HTERT RPE-1 (cell line): ENCODE measurements around the gene LTBP2.

ENCODE experiments used
- in situ Hi-C: fragments of 300-500 bp; cut with MboI; formaldehyde crosslinking; loops from 4 replicates; pipeline ENCODE4 v1.14.3; 2020; ENCODE audit warnings: low sequenced_read_pairs

The LTBP2 gene

DNA sequence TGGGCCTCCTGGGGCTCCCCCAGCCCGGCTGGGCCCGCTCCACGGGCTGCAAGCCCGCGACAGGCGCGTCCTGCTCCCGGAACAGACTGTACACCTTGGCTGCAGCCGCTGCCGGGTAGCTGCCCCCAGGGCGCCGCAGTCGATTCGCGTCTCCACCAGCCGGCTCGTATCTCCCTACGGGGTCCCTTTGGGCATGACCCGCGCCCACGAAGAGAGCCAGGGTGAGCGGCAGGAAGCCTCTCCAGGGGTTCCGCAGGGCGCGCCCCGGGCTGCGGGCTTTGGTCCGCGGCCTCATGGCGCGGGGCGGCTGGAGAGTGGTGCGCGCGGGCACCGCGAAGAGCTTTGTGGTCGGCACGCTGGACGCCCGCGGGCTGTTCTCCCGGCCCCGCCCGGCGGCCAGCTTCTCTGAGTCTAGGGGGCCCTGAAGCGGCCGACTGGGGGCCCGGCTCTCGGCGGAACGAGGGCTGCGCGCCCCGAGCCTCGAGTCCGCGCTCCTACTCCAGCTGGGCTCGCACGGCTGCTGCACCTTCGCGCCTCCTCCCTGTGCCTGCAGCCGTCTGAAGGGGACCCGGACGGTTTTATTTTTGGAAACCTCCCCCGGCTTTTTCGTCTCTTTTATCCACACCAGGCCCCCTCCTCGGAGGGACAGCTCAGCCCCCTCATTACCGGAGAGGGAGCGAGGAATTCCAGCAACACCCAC lies at the start of gene LTBP2:
TSS of gene LTBP2 (minus strand) at position 588 of the 700 bp plus-strand sequence. CDS start at position 295, 293 bp downstream.
- in situ Hi-C loops = no loop called here

DNA sequence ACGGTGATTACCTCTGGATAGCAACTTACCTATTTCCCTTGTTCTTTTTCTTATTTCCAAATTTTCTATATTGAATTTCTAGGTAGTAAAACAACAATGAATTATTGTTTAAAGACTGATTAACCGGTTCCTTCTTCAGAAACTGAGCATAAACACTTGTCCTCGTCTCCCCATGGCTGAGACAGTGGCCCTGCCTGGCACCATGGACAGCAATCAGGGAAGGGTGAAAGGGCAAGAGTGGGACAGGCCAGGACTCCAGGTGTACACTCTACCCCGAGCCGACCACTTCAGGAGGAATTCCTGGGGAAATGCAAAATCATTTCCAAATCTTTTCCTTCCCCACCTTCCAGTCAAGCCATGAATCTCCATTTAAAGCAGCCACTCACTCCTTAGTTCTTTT lies 48.8 kb upstream of the LTBP2 start:
- in situ Hi-C loops = no loop called here

DNA sequence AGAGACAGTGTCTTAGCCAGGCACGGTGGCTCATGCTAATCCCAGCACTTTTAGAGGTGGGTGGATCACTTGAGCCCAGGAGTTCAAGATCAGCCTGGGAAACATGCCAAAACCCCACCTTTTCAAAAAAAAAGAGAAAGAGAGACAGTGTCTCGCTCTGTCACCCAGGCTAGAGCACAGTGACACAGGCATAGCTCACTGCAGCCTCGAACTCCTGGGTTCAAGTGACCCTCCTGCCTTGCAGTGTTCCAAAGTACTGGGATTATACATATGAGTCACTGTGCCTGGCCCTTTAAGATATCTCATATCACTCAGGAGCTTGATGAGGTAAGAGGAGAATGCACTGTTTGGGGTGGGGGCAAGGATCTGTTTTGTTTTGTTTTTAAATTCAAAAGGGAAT lies 48.1 kb upstream of the LTBP2 start:
- in situ Hi-C loops = no loop called here

- in situ Hi-C loops = no loop called here
These were observed 46.6 kb upstream of the LTBP2 start for GRCh38 chr14:74658535-74659131.

GRCh38 chr14:74656964-74657363 lies 44.9 kb upstream of the LTBP2 start:
- in situ Hi-C loops = no loop called here

- in situ Hi-C loops = no loop called here
These were observed 43.8 kb upstream of the LTBP2 start for GRCh38 chr14:74655599-74656395.

- in situ Hi-C loops = no loop called here
These were observed 42.9 kb upstream of the LTBP2 start for GRCh38 chr14:74654931-74655330.

GRCh38 chr14:74653386-74654138 lies 41.5 kb upstream of the LTBP2 start:
- in situ Hi-C loops = no loop called here

DNA sequence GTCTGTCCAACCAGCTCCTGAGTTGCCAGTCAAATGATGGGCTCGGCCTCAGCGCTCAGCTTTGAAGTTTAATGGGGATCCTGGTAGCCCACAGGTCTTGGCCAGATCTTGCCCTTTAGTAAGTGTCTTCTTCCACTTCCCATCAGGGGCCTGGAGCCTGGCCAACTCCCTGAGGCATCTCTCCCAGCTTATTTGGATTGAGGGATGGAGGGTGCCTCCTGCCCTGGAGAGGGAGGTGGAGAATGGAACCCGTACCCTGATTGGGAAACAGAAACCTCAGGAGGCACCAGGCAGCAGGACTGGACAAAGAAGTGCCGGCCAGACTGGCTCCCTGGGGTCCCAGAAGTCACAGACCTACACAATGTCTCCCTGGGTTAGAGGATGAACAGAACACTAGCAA lies 40.5 kb upstream of the LTBP2 start:
- in situ Hi-C loops = no loop called here

- in situ Hi-C loops = no loop called here
These were observed 39.1 kb upstream of the LTBP2 start for GRCh38 chr14:74650927-74651686.

DNA sequence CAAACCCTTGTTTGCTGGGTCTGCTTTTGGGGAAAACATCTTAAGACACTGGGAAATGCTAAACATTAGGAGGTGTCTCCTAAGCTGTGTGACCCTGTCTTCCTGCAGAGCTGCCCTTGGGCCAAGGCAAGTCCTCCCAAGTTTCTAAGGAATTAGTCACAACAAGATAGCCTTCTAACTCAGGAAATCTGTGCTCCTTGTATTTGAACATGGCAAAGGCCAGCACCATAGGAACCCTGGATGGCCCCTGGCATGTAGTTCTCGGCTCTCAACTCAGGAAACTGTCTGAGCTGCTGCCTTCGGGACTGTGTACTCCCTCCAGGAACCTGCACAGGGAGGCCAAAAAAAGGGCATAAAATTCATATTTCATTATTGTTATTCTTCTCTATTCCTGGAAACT lies 37.6 kb upstream of the LTBP2 start:
- in situ Hi-C loops = no loop called here

- in situ Hi-C loops = no loop called here
These were observed 37.1 kb upstream of the LTBP2 start for GRCh38 chr14:74649167-74649566.

DNA sequence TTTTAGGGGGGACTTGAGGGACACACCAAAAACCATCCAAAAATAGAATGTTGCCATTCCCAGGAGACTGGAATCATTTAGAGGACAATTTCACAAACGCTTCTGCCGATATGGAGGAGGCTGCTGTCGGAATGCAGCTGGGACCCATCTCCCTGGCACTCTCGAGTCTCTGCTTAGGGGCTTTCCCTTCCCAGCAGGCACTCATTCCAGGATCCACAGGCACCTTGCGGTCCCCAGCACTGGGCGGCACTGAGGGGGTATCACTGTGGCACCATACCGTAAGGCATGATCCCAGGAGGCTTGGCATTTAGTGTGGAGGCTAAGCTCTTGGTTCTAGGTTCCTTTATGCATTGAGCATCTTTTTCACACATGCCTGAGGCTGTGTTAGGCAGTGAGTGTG lies 36.6 kb upstream of the LTBP2 start:
- in situ Hi-C loops = no loop called here

- in situ Hi-C loops = no loop called here
These were observed 35.8 kb upstream of the LTBP2 start for GRCh38 chr14:74647678-74648461.

DNA sequence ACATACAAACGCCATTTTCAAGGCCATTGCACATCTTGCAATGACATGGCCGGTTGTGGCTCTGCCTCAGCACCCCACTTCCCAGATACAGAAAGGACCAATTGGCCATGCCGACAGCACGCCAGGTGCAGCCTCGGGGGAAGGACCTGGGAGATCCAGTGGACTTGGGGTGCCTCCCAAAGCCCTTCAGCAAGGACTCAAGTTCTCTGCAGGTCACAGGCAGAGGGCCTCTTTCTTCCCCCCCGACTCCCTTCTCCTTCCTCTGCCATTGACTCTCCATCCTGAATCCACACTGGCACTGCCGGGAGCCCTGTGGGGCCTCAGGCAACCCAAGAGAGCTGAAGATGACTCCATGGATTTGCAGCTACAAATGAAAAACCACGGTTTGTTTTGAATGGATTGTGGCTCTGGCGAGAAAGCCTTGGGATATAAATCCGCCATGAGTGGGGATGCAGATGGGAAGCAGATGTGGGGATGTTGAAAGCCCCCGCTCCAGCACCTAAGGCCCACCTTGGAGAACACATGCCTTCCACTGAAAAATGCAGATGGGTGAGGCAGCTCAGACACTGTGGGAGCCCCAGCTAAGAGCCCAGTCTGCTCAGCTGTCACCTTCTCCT lies 35.1 kb upstream of the LTBP2 start:
- in situ Hi-C loops = no loop called here

DNA sequence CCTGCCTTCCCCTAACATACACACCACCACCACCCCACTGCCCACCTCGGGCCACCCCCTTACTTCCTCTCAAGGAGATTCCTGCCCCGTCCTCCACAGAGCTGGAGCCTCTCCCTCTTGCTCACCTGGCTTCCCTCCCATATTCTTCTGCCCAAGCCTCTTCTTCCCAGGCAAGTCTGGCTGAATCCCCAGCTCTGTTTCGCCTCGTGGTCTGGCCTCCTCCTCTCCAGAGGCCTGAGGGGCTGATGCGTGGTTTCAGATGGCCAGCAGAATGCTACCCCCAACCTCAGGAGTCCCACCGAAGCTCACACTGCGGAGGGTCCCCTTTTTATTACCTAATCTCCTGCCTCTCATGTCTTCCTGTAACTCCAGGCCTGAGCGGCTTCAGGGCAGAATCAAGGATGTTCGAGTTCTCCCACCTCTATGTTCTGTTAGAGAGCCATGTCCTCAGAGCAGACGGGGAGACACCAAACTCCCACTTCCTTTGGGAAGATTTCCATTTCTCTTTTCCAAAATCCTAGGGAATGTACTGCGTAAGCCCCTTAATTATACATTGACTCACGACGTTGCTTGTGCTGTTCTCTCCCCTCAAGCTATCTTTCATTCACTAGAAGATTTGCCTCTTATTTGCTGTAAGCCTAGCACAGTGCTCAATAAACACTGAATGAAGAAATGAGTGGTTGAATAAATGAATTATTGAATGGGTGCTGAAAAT lies 33.9 kb upstream of the LTBP2 start:
- in situ Hi-C loops = no loop called here

DNA sequence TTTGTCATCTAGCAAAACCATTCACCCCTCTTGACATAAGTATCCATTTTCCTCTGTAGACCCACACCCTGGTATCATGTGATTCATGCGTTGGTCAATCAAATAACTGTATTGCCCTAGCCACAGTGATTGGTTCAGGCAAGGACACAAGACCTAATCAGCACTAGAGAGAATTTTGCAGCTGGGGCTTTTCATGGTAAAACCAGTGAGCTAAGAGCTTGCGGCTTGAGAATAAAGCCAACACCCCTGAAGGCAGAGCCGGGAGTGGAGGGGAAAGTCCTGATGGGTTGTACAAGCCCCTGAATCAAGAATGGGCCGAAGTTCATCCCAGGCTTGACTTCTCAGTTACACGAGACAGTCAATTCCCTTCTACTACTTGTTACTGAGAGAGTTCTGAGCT lies 33.2 kb upstream of the LTBP2 start:
- in situ Hi-C loops = no loop called here

GRCh38 chr14:74641601-74642391 lies 29.8 kb upstream of the LTBP2 start:
- in situ Hi-C loops = no loop called here
